A549 (cell line): Measurements from ENCODE around the gene NIPAL1. TPM values are rescaled to one million over a fixed set of nuclear protein-coding genes. Genes with fewer than 3 reads are reported as not detected.

Source experiments
- ATAC-seq, 2 experiments: fragments of 200-7000 bp in 1 of 2; fragments of >200 bp in 1 of 2; cut with Nextera tagmentation in 1 of 2; cut with Tn5 transposase in 1 of 2; 3 replicates each; pipeline versions ENCODE4 v1.8.0 to v1.9.1; 2018 to 2020; ENCODE audit warnings: mild to moderate bottlenecking in 1 of 2, moderate library complexity in 1 of 2
- CTCF ChIA-PET: fragments of 300-600 bp; sonication (Branson Sonifier 250); formaldehyde crosslinking; extraction: SDS; loops from one replicate; lab custom pipeline; 2021; ENCODE audit warnings: antibody characterized with exemption, inconsistent platforms; lab: Yijun Ruan, JAX
- POLR2A ChIA-PET: fragments of 350-600 bp; formaldehyde crosslinking; extraction: SDS; loops from one replicate; lab custom pipeline; 2021; ENCODE audit warnings: antibody characterized with exemption, inconsistent platforms; lab: Yijun Ruan, JAX
- DNase-seq, 2 experiments: peaks; one replicate each; pipeline versions ENCODE4 v3.0.0 to v3.0.0-alpha.2; 2011 to 2016; ENCODE audit warnings: low read depth in 1 of 2, low spot score in 1 of 2
- FAIRE-seq: peaks from 2 replicates; lab custom pipeline; 2011; peaks lifted over from hg19 to GRCh38; lab: Jason Lieb, UNC
- H3K27ac ChIP-seq, 2 experiments: fragments of >200 bp; sonication (Bioruptor Twin); formaldehyde crosslinking; 3 replicates each; pipeline ENCODE4 v1.5.1; 2016 to 2017
- H3K4me1 ChIP-seq: fragments of >200 bp; sonication (Bioruptor Twin); formaldehyde crosslinking; 3 replicates; pipeline ENCODE4 v1.6.1; 2016
- H3K4me2 ChIP-seq: fragments of >200 bp; sonication (Bioruptor Twin); formaldehyde crosslinking; 3 replicates; pipeline ENCODE4 v1.6.1; 2016
- H3K4me3 ChIP-seq: fragments of >200 bp; sonication (Bioruptor Twin); formaldehyde crosslinking; 3 replicates; pipeline ENCODE4 v1.5.1; 2016
- H3K9me3 ChIP-seq: fragments of >200 bp; sonication (Bioruptor Twin); formaldehyde crosslinking; 3 replicates; pipeline ENCODE4 v1.6.1; 2016
- CBX8 ChIP-seq: fragments of 200-600 bp; sonication (generic); IDR thresholded peaks from 2 replicates; pipeline ENCODE4 v1.6.1; 2016
- CHD2 ChIP-seq: fragments of 150-350 bp; IDR thresholded peaks from 2 replicates; pipeline ENCODE4 v1.6.1; 2014; ENCODE audit warnings: low read length; ENCODE audit not compliant: partially characterized antibody
- EHMT2 ChIP-seq: fragments of 200-600 bp; sonication (generic); IDR thresholded peaks from 2 replicates; pipeline ENCODE4 v1.6.1; 2016; ENCODE audit warnings: antibody characterized with exemption, low read depth, mild to moderate bottlenecking, moderate library complexity
- ESRRA ChIP-seq: fragments of 150-350 bp; IDR thresholded peaks from 2 replicates; pipeline ENCODE4 v1.6.1; 2014; ENCODE audit warnings: mild to moderate bottlenecking, low read length, borderline replicate concordance
- FOSB ChIP-seq: fragments of 250-450 bp; sonication (Bioruptor Pico); IDR thresholded peaks from 2 replicates; pipeline ENCODE4 v1.5.0; 2020; ENCODE audit warnings: mild to moderate bottlenecking, moderate library complexity
- FOXS1 ChIP-seq: fragments of 250-450 bp; sonication (Bioruptor Pico); IDR thresholded peaks from 2 replicates; pipeline ENCODE4 v1.5.0; 2020; ENCODE audit warnings: mild to moderate bottlenecking, moderate library complexity
- HDAC2 ChIP-seq: fragments of 200-600 bp; sonication (generic); IDR thresholded peaks from 2 replicates; pipeline ENCODE4 v1.6.1; 2016
- HES2 ChIP-seq: fragments of >200 bp; sonication (Bioruptor Twin); formaldehyde crosslinking; IDR thresholded peaks from 2 replicates; pipeline ENCODE4 v1.6.1; 2016
- HMGXB4 ChIP-seq: fragments of 250-450 bp; sonication (Bioruptor Pico); IDR thresholded peaks from 2 replicates; pipeline ENCODE4 v1.5.0; 2021; ENCODE audit warnings: mild to moderate bottlenecking, moderate library complexity, borderline replicate concordance
- HOXA7 ChIP-seq: fragments of 250-450 bp; sonication (Bioruptor Pico); IDR thresholded peaks from 2 replicates; pipeline ENCODE4 v1.5.0; 2020; ENCODE audit warnings: mild to moderate bottlenecking, moderate library complexity
- HOXB13 ChIP-seq: fragments of 250-450 bp; sonication (Bioruptor Pico); IDR thresholded peaks from 2 replicates; pipeline ENCODE4 v1.5.0; 2020; ENCODE audit warnings: low read depth, mild to moderate bottlenecking, moderate library complexity
- HOXB5 ChIP-seq: fragments of 250-450 bp; sonication (Bioruptor Pico); IDR thresholded peaks from 2 replicates; pipeline ENCODE4 v1.5.0; 2020; ENCODE audit warnings: mild to moderate bottlenecking, moderate library complexity
- JUN ChIP-seq, 2 experiments: fragments of >200 bp; sonication (Bioruptor Twin); formaldehyde crosslinking; IDR thresholded peaks; 2 replicates in 1 of 2; 3 replicates in 1 of 2; pipeline ENCODE4 v1.6.1; 2016 to 2017
- JUNB ChIP-seq: fragments of >200 bp; sonication (Bioruptor Twin); formaldehyde crosslinking; IDR thresholded peaks from 2 replicates; pipeline ENCODE4 v1.6.1; 2016
- KDM1A ChIP-seq: fragments of 200-600 bp; sonication (generic); IDR thresholded peaks from 2 replicates; pipeline ENCODE4 v1.6.1; 2016; ENCODE audit warnings: low read depth, mild to moderate bottlenecking
- KDM5A ChIP-seq: fragments of 200-600 bp; sonication (generic); IDR thresholded peaks from 2 replicates; pipeline ENCODE4 v1.6.1; 2016; ENCODE audit warnings: antibody characterized with exemption, mild to moderate bottlenecking
- MAX ChIP-seq: IDR thresholded peaks from 2 replicates; pipeline ENCODE4 v1.6.1; 2012
- MAZ ChIP-seq: fragments of 150-350 bp; IDR thresholded peaks from 2 replicates; pipeline ENCODE4 v1.6.1; 2014; ENCODE audit warnings: antibody characterized with exemption, low read depth, low read length, borderline replicate concordance
- MYC ChIP-seq: IDR thresholded peaks from 2 replicates; pipeline ENCODE4 v1.6.1; 2012; ENCODE audit warnings: mild to moderate bottlenecking, inconsistent platforms, low read length, improper control_type of control experiment, borderline replicate concordance
- NR3C1 ChIP-seq: fragments of >200 bp; sonication (Bioruptor Twin); formaldehyde crosslinking; IDR thresholded peaks from 3 replicates; pipeline ENCODE4 v1.6.1; 2017
- PHF8 ChIP-seq: fragments of 200-600 bp; sonication (generic); IDR thresholded peaks from 2 replicates; pipeline ENCODE4 v1.6.1; 2016; ENCODE audit warnings: low read depth, mild to moderate bottlenecking, antibody characterized with exemption, moderate library complexity, borderline replicate concordance
- POLR2A ChIP-seq: IDR thresholded peaks from 2 replicates; pipeline ENCODE4 v1.6.1; 2012; ENCODE audit warnings: mild to moderate bottlenecking, low read length
- POLR2AphosphoS2 ChIP-seq: conservative IDR thresholded peaks from 2 replicates; pipeline ENCODE4 v1.6.1; 2012; ENCODE audit warnings: low read length, improper control_type of control experiment, inconsistent platforms
- RARB ChIP-seq: fragments of 250-450 bp; sonication (Bioruptor Pico); IDR thresholded peaks from 2 replicates; pipeline ENCODE4 v1.8.0; 2021; ENCODE audit warnings: mild to moderate bottlenecking, moderate library complexity
- SMC3 ChIP-seq: fragments of >200 bp; sonication (Bioruptor Twin); formaldehyde crosslinking; IDR thresholded peaks from 3 replicates; pipeline ENCODE4 v1.6.1; 2018; ENCODE audit warnings: inconsistent platforms
- TFCP2L1 ChIP-seq: fragments of 250-450 bp; sonication (Bioruptor Pico); IDR thresholded peaks from 2 replicates; pipeline ENCODE4 v1.5.0; 2021; ENCODE audit warnings: mild to moderate bottlenecking
- USF2 ChIP-seq: fragments of 450-650 bp; IDR thresholded peaks from 2 replicates; pipeline ENCODE4 v1.6.1; 2014; ENCODE audit warnings: antibody characterized with exemption
- ZNF302 ChIP-seq: fragments of 250-450 bp; sonication (Bioruptor Pico); IDR thresholded peaks from 2 replicates; pipeline ENCODE4 v1.9.0; 2021; ENCODE audit warnings: inconsistent platforms, mild to moderate bottlenecking, moderate library complexity
- WGBS: methylation state at CpG from one replicate; pipeline ENCODE4 v1.1.6; 2017; ENCODE audit errors: missing lambda C conversion rate; 5-methylcytosine and 5-hydroxymethylcytosine counted together
- polyA plus RNA-seq, 4 experiments: library from polyadenylated mRNA; depleted of rRNA in 3 of 4; stranded (reverse); fragments of >200 nt; fragmentation: RNase III in 1 of 4; extraction: RNeasy Plus Mini Kit Qiagen cat#74134 plus additional on column Dnase treatment in 1 of 4; gene quantifications; 2 replicates in 3 of 4; 3 replicates in 1 of 4; pipeline ENCODE4 v1.2.3, GENCODE V29; 2011 to 2017

The NIPAL1 gene
- polyA plus RNA-seq, 2 of the 4 experiments (the other 2 are of a cell fraction) = 0.41 to 0.47 TPM

- ATAC-seq = no peak
- Histone ChIP-seq H3K4me3 (no peak overlapping the region), H3K9me3 (no peaks in the 10 kb centered on the region), H3K27ac (no peak overlapping the region), H3K4me1 (no peaks in the 10 kb centered on the region), H3K4me2 (no peak overlapping the region)
- CTCF ChIA-PET = interaction anchor here (1.5 kb wide), 1 partner anchor 48 kb away, joined by 5 read pairs; no protein-coding TSS in a partner anchor
- POLR2A ChIA-PET = no interaction called here
- 56% methylated on average over 3 of the region's 3 CpGs for WGBS
- FAIRE-seq = no peak
- TF ChIP-seq MYC (no peak), HOXA7 (CRISPR knock-in tag) (no peak), NR3C1 (no peak), FOSB (no peak), HDAC2 (no peak), KDM1A (no peak), HES2 (no peak), TFCP2L1 (CRISPR knock-in tag) (no peak), CBX8 (no peak), ZNF302 (CRISPR knock-in tag) (no peak), RARB (CRISPR knock-in tag) (no peak), MAZ (no peak), CHD2 (no peak), POLR2A (no peak), HOXB13 (CRISPR knock-in tag) (no peak), ESRRA (no peak)
- no peak for DNase-seq
Observed at GRCh38 chr4:48035952-48036351, 19.4 kb downstream of the NIPAL1 start.

GRCh38 chr4:48037117-48037462 lies 20.5 kb downstream of the NIPAL1 start:
- ChIA-PET CTCF (interaction anchor here (1.5 kb wide), 1 partner anchor 47 kb away, joined by 5 read pairs; no protein-coding TSS in a partner anchor), POLR2A (no interaction called here)
- ATAC-seq (no peak), DNase-seq (no peak), FAIRE-seq (no peak)
- Histone ChIP-seq H3K27ac (no peak overlapping the region), H3K9me3 (no peaks in the 10 kb centered on the region), H3K4me3 (no peak overlapping the region), H3K4me2 (no peak overlapping the region), H3K4me1 (no peaks in the 10 kb centered on the region)
- TF ChIP-seq ZNF302 (CRISPR knock-in tag) = no peak
- no peak for TF ChIP-seq FOXS1 (CRISPR knock-in tag)
- TF ChIP-seq TFCP2L1 (CRISPR knock-in tag) = no peak
- no peak for TF ChIP-seq KDM5A
- no peak for TF ChIP-seq POLR2AphosphoS2
- TF ChIP-seq FOSB = no peak
- TF ChIP-seq HOXB5 = no peak
- TF ChIP-seq JUN (IDR thresholded peaks at IDR 0.05) = no peak
- no peak for TF ChIP-seq JUNB
- no peak for TF ChIP-seq USF2
- no peak for TF ChIP-seq SMC3
- TF ChIP-seq HDAC2 = no peak
- TF ChIP-seq HMGXB4 = no peak
- no peak for TF ChIP-seq PHF8
- TF ChIP-seq MAX = no peak
- no peak for TF ChIP-seq EHMT2
- WGBS = 62% methylated on average over 2 of the region's 2 CpGs
